Measurements from ENCODE around the gene ACOT7.
A peak's percentile ranks its signal among the peaks of the same experiment; 100 is the strongest.
"Not testable (repeated sequence)": the region's sequence is repeated elsewhere in the genome, so short reads cannot be mapped to it uniquely, and the experiment has no call there.

The ACOT7 gene

GRCh38 chr1:6233376-6233775, 160.2 kb downstream of the ACOT7 start:
- DNase-seq (ENCODE audit: low read depth): no peak

GRCh38 chr1:6225651-6226050, 167.9 kb downstream of the ACOT7 start:
- no peak for DNase-seq (ENCODE audit: low read depth)

- DNase-seq (ENCODE audit: low read depth): no peak
These were observed 168.8 kb downstream of the ACOT7 start for GRCh38 chr1:6224718-6225117.

- DNase-seq (ENCODE audit: low read depth): no peak
These were observed 169.9 kb downstream of the ACOT7 start for GRCh38 chr1:6223617-6224016.

- DNase-seq (ENCODE audit: low read depth): peak; percentile 63
These were observed 170.9 kb downstream of the ACOT7 start for GRCh38 chr1:6222636-6223035.

GRCh38 chr1:6221210-6221784, 172.3 kb downstream of the ACOT7 start:
- no peak for DNase-seq (ENCODE audit: low read depth)

GRCh38 chr1:6220236-6220635, 173.3 kb downstream of the ACOT7 start:
- no peak for DNase-seq (ENCODE audit: low read depth)

- not testable (repeated sequence) for DNase-seq (ENCODE audit: low read depth)
These were observed 173.9 kb downstream of the ACOT7 start for GRCh38 chr1:6219641-6220040.

- no peak for DNase-seq (ENCODE audit: low read depth)
These were observed 175.0 kb downstream of the ACOT7 start for GRCh38 chr1:6218375-6219164.

All from iris pigment epithelial cell (primary cell).